GM21515 (cell line): Measurements from ENCODE around the gene CSRP3.

ENCODE experiments used
- ATAC-seq: cut with Tn5 transposase; IDR thresholded peaks from one replicate; pipeline ENCODE4 v1.9.1; 2021; ENCODE audit not compliant: unreplicated experiment

Gene CSRP3

DNA sequence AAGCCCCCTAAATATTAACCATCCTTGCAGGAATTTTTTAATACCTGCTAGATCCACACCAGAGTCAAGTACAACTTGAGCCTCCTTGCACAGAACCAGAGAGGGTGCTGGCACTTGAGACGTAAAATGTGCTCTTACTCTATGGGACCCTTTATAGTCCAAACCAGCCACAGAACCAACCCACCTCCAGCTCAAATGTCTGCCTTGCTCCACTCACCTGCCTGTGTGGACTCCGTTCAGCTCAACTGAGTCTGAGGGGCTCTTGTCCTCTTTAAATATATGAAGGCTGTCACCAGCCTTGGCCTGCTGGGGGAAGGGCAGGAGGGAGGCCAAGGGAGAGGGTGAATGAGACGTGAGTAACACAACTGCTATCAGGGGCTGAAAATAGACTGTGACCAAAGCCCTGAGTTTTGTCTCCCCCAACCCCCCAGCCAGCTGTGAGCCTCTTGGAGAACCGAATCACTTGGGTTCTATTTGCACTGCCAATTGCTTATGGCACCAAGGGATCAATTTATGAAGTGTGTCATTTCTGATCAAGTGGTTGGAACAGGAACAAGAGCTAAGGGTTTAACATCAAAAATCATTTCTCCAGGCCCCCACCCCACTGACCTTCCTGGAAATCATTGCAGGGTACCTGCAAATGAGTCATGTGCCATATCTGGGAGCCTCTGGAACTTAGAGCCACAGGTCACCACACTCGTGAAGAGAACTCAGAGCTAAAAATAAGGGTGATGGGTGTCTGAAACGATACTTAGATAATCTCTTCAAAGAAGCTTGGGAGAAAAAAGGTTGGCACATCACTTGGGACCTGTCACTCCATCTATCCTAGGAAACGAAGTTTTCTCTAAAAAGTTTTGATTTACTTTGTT is at the start of gene CSRP3:
TSS of gene CSRP3 (minus strand) at position 247 of the 869 bp plus-strand sequence. CDS start 9,535 bp downstream, outside the sequence.
- no peak for ATAC-seq

DNA sequence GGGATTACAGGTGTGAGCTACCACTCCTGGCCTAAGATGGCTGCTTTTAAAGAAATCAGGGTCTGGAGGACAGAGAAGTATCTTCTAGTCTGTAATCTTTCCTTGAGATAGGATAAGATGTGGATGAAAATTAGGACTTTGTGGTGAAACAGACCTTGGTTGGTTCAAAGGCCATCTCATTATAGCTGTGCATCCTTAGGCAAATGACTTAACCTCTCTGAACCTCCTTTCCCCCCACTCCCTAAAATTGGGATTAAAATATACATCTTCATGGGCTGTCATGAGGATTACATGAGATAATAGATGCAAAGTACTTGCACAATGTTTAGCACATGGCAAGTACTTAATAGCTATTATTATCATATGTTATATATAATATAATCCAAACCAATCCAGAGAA is 49.8 kb upstream of the CSRP3 start:
- no peak for ATAC-seq

DNA sequence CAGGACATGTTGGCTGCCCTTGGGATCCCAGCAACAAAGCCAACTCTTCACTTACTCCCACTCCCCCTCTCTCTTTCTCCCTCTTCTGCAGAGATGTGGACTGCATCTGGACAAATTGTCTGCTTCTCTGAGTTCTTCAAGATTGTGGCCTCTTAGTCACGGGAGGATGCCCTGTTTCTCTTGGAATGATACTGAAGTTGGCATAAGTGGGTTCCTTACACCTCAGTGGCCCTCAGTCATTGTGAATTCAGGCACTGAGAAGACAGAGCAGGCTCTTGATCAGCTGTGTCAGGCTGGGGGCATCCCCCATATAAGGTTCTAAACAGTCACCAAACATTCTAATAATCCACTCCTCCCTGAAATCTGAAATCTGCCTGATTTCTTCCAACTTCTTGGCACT is 45.0 kb upstream of the CSRP3 start:
- ATAC-seq: no peak

DNA sequence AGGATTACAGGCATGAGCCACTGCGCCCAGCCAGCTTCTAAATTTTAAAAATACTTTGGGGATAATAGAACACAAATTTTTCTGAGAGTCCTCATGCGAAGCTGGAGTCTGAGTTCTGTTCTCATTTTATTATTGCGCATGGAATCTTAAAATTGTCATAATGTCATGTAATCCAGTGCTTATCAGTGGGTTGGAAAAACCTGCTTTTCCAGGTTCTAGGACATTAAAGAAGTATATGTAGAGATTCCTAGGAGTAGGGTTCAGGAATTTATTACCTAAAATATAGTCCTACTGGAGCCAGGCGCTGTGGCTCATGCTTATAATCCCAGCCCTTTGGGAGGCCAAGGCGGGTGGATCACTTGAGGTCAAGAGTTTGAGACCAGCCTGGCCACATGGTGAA is 43.6 kb upstream of the CSRP3 start:
- ATAC-seq: no peak

DNA sequence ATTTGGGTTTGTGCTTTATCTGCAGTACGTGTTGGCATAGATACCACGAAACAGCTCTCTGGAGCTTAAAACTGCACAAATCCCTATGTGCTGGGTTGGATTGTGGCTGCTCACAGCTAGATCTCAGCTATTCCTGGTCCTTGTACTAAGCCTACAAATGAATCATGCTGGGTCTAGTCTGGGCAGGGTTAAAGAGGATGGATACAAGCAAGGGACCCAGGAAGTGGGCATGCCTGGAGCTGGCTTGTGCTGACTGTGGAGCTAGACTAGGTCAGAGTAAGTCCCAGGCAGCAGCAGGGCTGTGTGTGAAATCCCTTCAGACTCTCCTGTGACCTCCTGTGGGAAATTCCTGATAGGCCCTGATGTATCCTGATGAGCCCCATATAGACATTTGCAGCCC is 42.8 kb upstream of the CSRP3 start:
- no peak for ATAC-seq

DNA sequence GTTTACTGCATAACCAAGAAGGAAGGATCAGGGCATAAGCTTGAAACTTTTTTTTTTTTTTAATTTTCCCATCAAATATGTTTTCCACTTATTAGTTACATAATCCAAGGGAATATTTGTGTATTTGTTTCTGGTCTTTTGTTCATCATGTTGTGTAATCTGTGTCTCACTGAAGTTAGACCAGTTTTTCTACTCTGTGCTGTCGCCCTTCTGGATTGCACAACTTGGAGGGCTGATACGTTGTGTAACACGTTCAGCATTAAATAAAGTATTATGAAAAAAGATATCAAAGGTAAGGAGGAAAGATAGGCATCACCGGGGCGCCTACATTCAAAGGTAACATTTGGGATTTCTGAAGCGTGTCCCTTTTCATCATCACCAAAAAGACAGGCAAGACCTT is 42.3 kb upstream of the CSRP3 start:
- ATAC-seq: no peak

DNA sequence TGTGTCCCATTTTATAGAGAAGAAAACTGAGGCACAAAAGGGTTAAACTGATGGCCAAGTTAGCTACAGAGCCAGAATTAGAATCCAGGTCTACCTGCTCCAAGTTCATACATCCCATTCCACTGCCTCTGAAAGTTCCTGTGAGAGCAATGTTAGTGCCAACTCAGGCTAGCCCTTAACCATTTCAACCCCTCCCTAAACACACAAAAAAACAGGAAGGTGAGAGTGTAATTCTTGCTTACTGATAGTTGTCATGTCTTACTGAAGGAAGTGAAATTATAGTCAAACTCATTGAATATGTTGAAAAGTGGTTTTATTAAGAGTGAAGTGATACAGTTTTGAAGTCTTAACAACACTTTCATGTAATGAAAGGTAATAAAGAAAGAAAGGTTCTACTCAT is 41.8 kb upstream of the CSRP3 start:
- no peak for ATAC-seq

DNA sequence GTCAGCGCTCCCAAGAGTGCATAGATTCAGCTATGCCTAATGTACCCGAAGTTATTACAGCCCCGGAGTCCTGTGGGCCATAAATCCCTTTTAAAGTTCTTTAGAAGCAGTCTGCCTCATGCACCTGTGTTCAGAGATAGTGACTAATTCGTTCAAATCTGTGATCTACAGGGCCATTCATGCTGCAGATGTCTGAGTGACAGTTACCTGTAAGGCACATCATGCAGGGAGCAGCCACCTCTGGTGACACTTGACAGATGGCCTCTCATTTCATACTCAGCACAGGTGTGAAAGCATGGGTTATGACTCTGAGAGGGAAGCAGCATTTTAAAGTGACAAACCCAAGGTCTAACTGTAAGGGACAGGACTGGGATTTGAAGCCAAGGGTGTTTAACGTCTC is 41.4 kb upstream of the CSRP3 start:
- ATAC-seq: no peak

DNA sequence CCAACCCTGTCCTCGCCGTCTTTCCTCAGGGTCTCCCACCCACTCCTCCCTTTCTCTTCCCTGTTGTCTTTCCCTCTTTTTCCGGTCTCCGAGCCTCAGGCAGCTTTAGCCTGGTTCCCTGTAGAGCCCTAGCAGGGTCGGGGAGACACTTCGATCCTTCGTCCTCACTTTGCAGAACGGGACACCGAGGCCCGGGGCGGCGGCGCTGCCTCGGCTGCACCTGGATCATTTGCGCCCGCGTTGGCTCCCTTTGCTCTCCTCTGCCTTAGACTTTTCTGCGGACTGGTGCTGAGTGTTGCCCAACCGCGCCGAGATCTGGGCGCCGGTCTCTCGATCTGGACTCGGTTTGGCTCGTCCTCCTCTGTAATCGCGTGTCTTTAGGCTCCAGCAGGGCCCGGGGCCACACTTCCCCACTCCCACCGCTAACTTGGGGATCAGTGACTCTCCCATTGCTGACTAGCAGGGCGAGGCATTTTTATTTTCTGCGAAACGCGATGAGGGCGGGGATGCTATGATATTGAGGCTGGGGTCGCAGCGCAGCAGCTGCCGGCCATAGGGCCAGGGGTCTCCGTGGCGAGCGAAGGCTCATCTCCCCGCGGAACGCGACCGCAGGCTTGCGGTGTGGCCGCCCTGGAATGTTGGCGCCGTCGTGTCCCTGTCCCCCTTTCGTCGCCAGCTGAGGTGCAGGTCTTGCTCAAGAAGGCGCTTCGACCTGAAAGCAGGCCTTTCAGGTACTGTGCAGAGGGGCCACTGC is 40.6 kb upstream of the CSRP3 start:
- no peak for ATAC-seq

DNA sequence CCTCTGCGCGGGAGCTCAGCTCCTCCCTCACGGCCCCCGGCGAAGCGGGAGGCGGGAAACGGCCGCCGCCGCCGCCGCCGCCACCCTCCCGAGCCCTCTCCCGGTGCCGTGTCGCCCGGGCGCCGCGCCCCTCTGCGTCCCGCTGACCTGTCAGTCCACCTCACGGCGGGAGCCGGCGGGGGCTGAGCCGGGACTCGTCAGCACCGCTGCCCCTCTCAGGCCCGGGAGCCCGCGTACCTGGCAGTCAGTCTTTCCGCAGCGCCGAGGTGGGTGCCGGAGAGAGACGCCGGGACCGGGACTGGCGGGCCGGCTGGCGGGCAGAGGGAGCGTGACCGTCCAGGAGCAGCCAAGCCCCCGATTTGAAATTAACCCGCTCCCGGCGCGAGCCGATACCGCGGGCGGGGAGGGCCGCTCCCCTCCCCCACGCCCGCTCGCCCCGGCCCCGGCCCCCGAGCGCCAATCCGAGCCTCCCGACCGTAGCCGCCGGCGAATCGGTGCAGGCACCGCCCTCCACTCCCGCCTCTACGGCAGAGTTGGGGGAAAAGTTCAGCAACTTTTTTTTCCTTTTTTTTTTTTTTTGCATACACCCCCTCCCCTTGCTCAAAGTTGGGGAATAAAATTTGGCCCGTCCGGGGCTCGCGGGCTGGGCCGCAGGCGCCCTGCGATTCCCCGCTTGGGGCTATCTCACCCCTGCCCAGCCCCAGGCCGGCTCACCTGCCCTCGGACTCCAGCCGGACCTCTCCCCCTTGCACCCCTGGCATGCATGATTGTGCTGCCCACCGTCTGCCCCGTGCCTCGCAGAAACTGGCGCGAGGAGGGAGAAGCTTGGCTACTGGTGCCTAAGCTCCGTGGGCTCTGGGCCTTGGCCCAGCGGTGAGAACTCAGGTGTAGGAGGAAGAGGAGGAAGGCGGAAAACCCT is 39.7 kb upstream of the CSRP3 start:
- ATAC-seq: peak; percentile 26

DNA sequence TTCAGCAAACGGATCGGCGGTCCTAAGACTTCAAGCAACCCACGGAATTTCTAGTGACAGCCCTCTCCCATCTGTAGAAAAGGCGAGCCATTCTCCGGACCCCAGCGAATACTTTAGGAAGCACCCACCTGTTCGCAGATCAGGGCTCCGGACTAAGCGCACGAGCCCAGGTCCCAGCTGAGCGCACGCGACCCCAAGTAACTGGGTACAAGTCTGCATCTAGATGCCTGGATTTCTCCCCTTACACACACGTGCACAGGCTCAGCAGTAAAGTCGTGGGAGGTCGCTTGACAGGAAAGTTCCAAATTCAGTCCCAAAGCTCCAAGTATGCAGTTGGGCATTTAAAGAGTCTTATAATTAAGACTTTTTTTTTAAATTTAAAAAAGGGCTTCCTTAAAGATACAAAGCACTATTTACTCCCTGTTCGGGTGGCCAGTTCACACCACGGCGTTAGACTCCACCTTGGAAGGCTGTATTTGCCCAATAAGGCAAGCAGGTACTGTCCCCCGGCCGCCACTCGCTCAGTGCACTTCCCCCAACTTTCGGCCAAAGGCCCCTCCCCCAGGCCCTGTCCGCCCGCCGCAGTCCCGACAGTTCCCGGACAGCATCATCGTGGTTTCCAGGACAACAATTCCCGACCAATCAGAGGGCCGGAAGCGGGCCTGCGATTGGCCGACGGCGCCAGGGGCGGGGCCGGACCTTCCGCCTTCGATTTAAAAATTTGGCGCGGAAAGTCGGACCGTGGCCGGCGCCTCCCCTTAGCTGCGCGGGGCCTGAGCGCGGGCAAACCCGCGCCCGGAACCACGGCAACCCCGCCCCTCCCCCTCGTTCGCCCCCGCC is 38.9 kb upstream of the CSRP3 start, which contains the start of gene E2F8:
TSS of gene E2F8 (minus strand) at position 526 of the 840 bp plus-strand sequence. CDS start 824 bp downstream, outside the sequence.
- ATAC-seq: peak; percentile 90

DNA sequence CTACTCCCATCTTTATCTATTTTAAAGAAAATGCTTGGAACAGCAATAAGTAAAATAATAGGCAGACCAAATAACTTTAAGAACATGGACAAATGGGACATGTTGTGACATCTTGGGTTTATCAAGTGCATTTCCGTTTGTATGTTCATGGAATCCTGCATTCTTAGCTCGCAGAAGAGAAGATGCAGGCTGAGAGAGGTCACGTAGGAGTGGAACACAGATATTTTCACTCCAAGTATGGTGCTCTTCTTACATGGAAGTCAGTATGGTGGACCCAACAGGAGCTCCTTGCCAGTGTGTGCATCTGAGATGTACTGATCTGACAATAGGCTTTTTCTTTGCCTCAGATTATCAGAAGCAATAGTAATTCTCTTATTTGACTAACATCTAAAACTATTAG is 37.3 kb upstream of the CSRP3 start:
- no peak for ATAC-seq

DNA sequence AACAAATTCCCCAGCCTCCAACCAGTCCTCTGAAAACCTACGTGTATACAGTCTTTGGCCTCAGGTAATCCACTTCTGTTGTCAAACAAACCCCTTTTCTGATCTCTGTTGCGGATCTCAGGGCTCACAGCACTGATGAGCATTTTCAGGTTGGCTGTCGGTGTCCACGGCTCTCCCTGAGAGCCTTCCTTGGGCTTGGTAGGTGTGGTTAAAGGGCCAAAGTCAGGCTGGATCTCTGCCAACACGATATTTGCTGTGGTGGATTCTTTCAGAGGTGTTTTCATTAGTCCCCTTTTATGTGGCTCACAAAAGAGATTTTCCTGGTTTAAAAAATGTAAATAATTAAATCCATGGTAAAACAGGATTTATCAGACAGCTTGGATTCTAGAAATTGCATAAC is 36.0 kb upstream of the CSRP3 start:
- no peak for ATAC-seq

DNA sequence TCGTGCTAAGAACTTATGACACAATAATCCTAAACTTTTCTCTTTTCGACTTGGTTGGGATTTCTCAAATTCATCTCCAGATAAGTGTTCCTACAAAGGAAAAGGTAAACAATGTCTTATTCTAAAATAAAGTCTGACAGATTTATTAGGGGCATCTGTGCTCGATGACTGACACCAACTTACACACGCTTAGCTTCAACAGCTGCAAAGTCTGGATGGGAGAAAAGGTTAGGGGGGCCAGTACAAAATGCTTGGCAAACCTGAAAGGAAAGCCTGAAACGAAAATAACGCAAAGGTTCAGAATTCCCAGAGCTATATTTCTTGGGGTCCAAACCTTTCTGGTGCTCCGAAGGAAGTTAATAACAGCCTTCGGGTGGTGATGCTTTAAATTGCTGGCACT is 35.6 kb upstream of the CSRP3 start:
- ATAC-seq: no peak

DNA sequence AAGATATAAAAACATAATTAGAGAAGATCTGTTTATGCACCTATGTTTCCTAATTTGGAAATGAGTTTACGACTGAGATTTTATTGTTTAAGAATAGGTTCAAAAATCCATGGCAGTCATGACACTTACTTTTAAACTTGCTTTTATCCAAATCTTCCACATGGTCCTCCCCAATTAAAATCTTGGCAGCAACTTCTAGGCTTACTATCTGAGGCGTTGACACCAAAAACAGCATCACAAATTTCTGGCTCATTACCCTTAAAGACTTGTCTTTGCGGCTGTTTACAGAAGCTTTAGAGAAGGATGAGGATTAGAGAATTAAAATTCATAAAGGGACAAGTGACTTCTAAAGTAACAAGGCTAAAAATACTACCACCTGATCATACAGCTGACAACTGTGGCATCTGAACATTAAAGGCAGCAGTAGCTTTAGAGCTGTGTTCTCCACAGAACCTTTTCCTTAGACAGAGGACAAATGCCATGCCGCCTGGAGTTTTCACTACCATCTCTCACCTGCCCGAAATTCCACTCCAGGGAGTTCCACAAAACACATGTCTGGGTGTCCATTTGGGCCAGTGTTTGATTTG is 32.5 kb upstream of the CSRP3 start:
- ATAC-seq: no peak

DNA sequence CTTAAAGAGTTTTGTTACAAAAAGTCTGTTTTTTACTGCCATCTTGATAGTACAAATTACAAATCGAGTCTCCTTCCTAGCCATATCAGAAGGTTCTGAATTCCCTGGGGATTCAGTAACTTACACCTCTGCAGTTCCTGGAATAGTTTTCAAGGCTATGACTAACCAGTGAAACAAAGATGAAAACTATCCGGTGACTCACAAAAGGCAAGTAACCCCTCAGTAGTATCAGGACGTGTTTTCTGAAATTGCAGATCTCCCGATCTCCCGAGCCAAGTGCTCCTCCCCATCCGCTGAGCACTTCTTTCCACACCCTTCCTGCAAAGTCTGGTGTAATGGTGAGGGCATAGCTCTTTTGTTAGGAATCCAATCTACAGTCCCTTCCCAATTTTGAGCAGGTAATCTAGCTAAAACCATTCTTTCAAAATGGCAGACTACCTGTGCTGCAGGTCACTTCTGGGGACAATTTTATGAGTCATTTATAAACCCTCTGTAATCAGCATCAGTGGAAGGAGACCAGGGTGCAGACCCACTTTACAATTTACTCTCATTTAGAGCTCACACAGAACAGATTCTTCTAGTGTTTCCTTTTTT is 31.2 kb upstream of the CSRP3 start:
- ATAC-seq: no peak

DNA sequence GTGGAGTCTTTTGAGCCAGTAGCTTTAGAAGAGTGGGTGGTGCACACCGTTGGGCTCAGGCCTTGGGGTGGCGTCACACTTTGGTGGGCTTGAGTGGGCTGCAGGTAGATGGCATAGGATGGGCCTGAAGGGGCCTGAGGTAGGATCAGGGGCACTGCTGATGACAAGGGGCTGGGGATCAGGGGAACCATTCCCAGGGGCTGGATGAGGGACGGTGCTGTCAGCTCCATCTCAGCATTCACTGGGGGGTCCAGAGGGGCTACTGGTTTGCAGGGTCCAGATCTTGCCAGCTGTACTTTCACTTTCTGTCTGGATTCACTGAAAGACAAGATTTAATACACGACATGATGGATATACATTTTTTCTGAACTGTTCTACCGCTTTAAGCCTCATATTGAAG is 27.9 kb upstream of the CSRP3 start:
- ATAC-seq: no peak

DNA sequence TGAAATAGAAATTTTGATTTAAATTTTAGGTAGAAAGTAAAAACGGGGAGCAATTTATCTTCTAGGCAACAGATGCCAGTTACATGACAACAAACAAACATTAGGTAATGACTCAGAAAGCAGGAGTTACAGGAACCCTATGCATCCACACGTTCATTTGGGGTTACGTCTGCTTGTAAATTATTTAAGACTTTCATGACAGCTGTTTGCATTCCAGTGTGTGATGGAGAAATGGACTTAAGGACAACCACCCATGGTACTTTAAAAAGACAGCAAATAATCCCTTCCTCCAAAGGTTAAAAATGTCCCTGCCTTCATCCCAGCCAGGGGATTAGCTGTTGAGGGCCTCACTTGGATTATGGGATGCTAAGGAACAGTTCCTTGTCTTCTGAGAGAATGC is 27.2 kb upstream of the CSRP3 start:
- no peak for ATAC-seq

DNA sequence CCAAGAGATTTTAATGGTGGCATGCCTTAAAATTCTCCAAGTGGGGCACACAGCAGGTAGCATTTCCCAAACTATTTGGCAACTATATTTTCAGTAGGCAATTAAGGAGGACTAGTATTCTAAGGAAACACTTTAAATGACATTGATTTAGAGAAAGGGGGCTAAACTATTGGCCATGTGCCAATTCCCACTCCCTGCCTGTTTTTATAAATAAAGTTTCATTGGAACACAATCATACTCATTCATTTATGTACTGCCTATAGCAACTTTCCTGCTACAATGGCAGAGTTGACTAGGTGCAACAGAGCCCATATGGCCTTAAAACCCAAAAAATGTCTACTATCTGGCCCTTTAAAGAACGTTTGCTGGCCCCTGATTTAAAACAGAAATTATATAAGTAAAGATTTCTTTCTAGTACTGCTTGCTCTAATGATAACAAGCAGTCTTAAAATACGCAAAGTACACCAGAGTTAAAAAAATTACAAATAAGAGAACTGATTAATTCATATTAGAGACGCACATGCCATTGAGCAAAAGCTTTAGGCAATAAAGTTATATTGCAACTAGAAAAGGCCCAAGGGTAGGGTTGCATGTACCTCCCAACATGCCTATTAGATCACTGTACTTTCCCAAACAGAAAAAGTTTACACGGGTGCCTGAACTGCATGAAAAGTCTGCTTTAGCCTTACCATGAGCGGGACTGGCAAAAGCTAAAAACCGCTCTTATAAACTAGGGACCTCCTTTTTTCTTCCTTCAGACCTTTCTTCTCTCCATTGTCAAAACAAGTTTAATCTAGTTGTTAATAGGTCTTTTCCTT is 24.8 kb upstream of the CSRP3 start:
- ATAC-seq: no peak
